SK-N-SH (cell line): Measurements from ENCODE around the gene SPATA19. TPM values are rescaled to one million over a fixed set of nuclear protein-coding genes. Genes with fewer than 3 reads are reported as not detected.

Source experiments
- CTCF ChIA-PET: fragments of 300-600, 350-600 bp; formaldehyde crosslinking; extraction: SDS; loops from one replicate; lab custom pipeline; 2021; lab: Yijun Ruan, JAX
- POLR2A ChIA-PET: fragments of 350-600 bp; sonication (Branson Sonifier 250); formaldehyde crosslinking; extraction: SDS; loops from one replicate; lab custom pipeline; 2020; ENCODE audit warnings: antibody characterized with exemption, inconsistent platforms; lab: Yijun Ruan, JAX
- DNase-seq: peaks from one replicate; pipeline ENCODE4 v3.0.0; 2012
- H2AFZ ChIP-seq: fragments of 200-600 bp; sonication (generic); 2 replicates; pipeline ENCODE4 v1.8.1; 2016; ENCODE audit warnings: antibody characterized with exemption, mild to moderate bottlenecking, low read depth
- H3F3A ChIP-seq: fragments of 200-600 bp; sonication (generic); replicated peaks from 2 replicates; pipeline ENCODE3; 2016; ENCODE audit warnings: antibody characterized with exemption, mild to moderate bottlenecking; ENCODE audit not compliant: insufficient read depth
- H3K27ac ChIP-seq, 2 experiments: fragments of 200-500 bp in 1 of 2; fragments of 200-600 bp in 1 of 2; sonication (Bioruptor generic) in 1 of 2; sonication (generic), shearing (Covaris generic) in 1 of 2; 2 replicates each; pipeline versions ENCODE4 v1.5.1 to v1.6.1; 2014 to 2016; ENCODE audit warnings: low read depth in 2 of 2, inconsistent platforms in 1 of 2, low read length in 1 of 2, mild to moderate bottlenecking in 1 of 2, mixed read lengths in 1 of 2
- H3K27me3 ChIP-seq: fragments of 200-600 bp; sonication (generic), shearing (Covaris generic); 2 replicates; pipeline ENCODE4 v1.6.1; 2016; ENCODE audit warnings: mixed run types; ENCODE audit not compliant: insufficient read depth
- H3K36me3 ChIP-seq, 2 experiments: fragments of 200-500 bp in 1 of 2; fragments of 200-600 bp in 1 of 2; sonication (Bioruptor generic) in 1 of 2; sonication (generic) in 1 of 2; replicated peaks in 1 of 2; 2 replicates each; pipeline versions ENCODE3 to v1.5.1; 2014 to 2016; ENCODE audit warnings: low read length in 1 of 2, mild to moderate bottlenecking in 1 of 2; ENCODE audit not compliant: insufficient read depth in 2 of 2, control insufficient read depth in 1 of 2
- H3K4me1 ChIP-seq, 2 experiments: fragments of 200-500 bp in 1 of 2; fragments of 200-600 bp in 1 of 2; sonication (Bioruptor generic) in 1 of 2; sonication (generic), shearing (Covaris generic) in 1 of 2; 2 replicates each; pipeline versions ENCODE4 v1.5.1 to v1.6.1; 2014 to 2016; ENCODE audit warnings: low read depth in 1 of 2, low read length in 1 of 2, mixed run types in 1 of 2; ENCODE audit not compliant: insufficient read depth in 2 of 2, control insufficient read depth in 1 of 2
- H3K4me2 ChIP-seq: fragments of 200-600 bp; sonication (generic), shearing (Covaris generic); 2 replicates; pipeline ENCODE4 v1.6.1; 2017; ENCODE audit warnings: mixed run types
- H3K4me3 ChIP-seq, 2 experiments: fragments of 200-500 bp in 1 of 2; fragments of 200-600 bp in 1 of 2; sonication (Bioruptor generic) in 1 of 2; sonication (generic), shearing (Covaris generic) in 1 of 2; 2 replicates each; pipeline versions ENCODE4 v1.5.1 to v1.8.1; 2014 to 2016; ENCODE audit warnings: low read depth in 2 of 2, inconsistent platforms in 1 of 2, low read length in 1 of 2, mild to moderate bottlenecking in 1 of 2, mixed read lengths in 1 of 2, moderate library complexity in 1 of 2
- H3K79me2 ChIP-seq: fragments of 200-600 bp; sonication (generic); 2 replicates; pipeline ENCODE4 v1.8.1; 2017; ENCODE audit warnings: mild to moderate bottlenecking; ENCODE audit not compliant: insufficient read depth
- H3K9ac ChIP-seq: fragments of 200-600 bp; sonication (generic); 2 replicates; pipeline ENCODE4 v1.6.1; 2017; ENCODE audit warnings: mixed run types
- H3K9me2 ChIP-seq: fragments of 200-600 bp; sonication (generic); 2 replicates; pipeline ENCODE4 v1.6.1; 2017; ENCODE audit warnings: mixed run types
- H3K9me3 ChIP-seq: fragments of 200-600 bp; sonication (generic); 2 replicates; pipeline ENCODE4 v1.6.1; 2017; ENCODE audit warnings: mixed run types, mild to moderate bottlenecking, moderate library complexity
- H4K20me1 ChIP-seq: fragments of 200-600 bp; sonication (generic); 2 replicates; pipeline ENCODE4 v1.6.1; 2017; ENCODE audit warnings: mild to moderate bottlenecking, mixed run types; ENCODE audit not compliant: insufficient read depth
- CTCF ChIP-seq: fragments of 200-600 bp; sonication (generic); IDR thresholded peaks from 2 replicates; pipeline ENCODE4 v1.6.1; 2017; ENCODE audit warnings: antibody characterized with exemption, mild to moderate bottlenecking, moderate library complexity
- ELF1 ChIP-seq: IDR thresholded peaks from 2 replicates; pipeline ENCODE4 v1.4.0; 2012
- EP300 ChIP-seq, 2 experiments: IDR thresholded peaks; 2 replicates each; pipeline versions ENCODE4 v1.4.0 to v1.6.1; 2012; ENCODE audit warnings: borderline replicate concordance in 1 of 2, low read depth in 1 of 2, low read length in 1 of 2
- EZH2phosphoT487 ChIP-seq: fragments of 200-600 bp; sonication (generic); IDR thresholded peaks from 2 replicates; pipeline ENCODE4 v1.6.1; 2017; ENCODE audit warnings: low read depth, mixed run types, mild to moderate bottlenecking, antibody characterized with exemption, moderate library complexity, borderline replicate concordance
- FOXJ3 ChIP-seq: sonication (generic); formaldehyde crosslinking; IDR thresholded peaks from 2 replicates; pipeline ENCODE4 v1.5.1; 2020; ENCODE audit warnings: mild to moderate bottlenecking, missing genetic modification reagents
- FOXM1 ChIP-seq: IDR thresholded peaks from 2 replicates; pipeline ENCODE4 v1.4.0; 2012; ENCODE audit warnings: low read depth, mild to moderate bottlenecking
- IRF3 ChIP-seq: fragments of 150-350 bp; IDR thresholded peaks from 2 replicates; pipeline ENCODE4 v1.6.1; 2016; ENCODE audit warnings: mild to moderate bottlenecking, low read depth, low read length
- JUND ChIP-seq: IDR thresholded peaks from 2 replicates; pipeline ENCODE4 v1.4.0; 2012
- PBX3 ChIP-seq: IDR thresholded peaks from 2 replicates; pipeline ENCODE4; 2012
- POLR2AphosphoS5 ChIP-seq: IDR thresholded peaks from 2 replicates; pipeline ENCODE4 v1.6.1; 2012; ENCODE audit warnings: low read depth, low read length
- RCOR1 ChIP-seq: fragments of 150-350 bp; IDR thresholded peaks from 2 replicates; pipeline ENCODE4 v1.6.1; 2017; ENCODE audit warnings: antibody characterized with exemption, low read length
- SMC3 ChIP-seq: IDR thresholded peaks from 2 replicates; pipeline ENCODE4 v1.6.1; 2012; ENCODE audit warnings: low read depth, low read length, improper control_type of control experiment
- TAF1 ChIP-seq: IDR thresholded peaks from 2 replicates; pipeline ENCODE4 v1.6.1; 2012; ENCODE audit warnings: low read depth, mild to moderate bottlenecking, low read length, moderate library complexity, borderline replicate concordance
- TCF12 ChIP-seq: IDR thresholded peaks from 2 replicates; pipeline ENCODE4 v1.4.0; 2012
- USF1 ChIP-seq: IDR thresholded peaks from 2 replicates; pipeline ENCODE4 v1.4.0; 2012; ENCODE audit warnings: low read depth, borderline replicate concordance
- ZBTB33 ChIP-seq: IDR thresholded peaks from 2 replicates; pipeline ENCODE4 v1.4.0; 2012; ENCODE audit warnings: low read depth, borderline replicate concordance
- WGBS: methylation state at CpG from one replicate; pipeline ENCODE4 v1.1.6; 2017; ENCODE audit warnings: low lambda C conversion rate; 5-methylcytosine and 5-hydroxymethylcytosine counted together
- polyA plus RNA-seq, 3 experiments: library from polyadenylated mRNA; depleted of rRNA; stranded (reverse); fragments of >200 nt; gene quantifications; 2 replicates each; pipeline ENCODE4 v1.2.3, GENCODE V29; 2012

SPATA19 gene
- polyA plus RNA-seq, 1 of the 3 experiments (the other 2 are of a cell fraction) = not detected

GRCh38 chr11:133810766-133811165 is 34.5 kb downstream of the SPATA19 start:
- Histone ChIP-seq H3K9me2 (no peaks in the 10 kb centered on the region), H3K9ac (no peak overlapping the region), H2AFZ (no peak overlapping the region), H3K4me3 (no peak overlapping the region), H3K79me2 (no peaks in the 10 kb centered on the region), H3K4me1 (peaks cover 0 to 3% of the 10 kb centered on the region in 2 experiments; a peak in 1 of 4 replicates), H3F3A (no peaks in the 10 kb centered on the region), H3K4me2 (no peak overlapping the region), H3K36me3 (no peaks in the 10 kb centered on the region), H3K27me3 (no peaks in the 10 kb centered on the region), H3K9me3 (no peaks in the 10 kb centered on the region), H4K20me1 (no peaks in the 10 kb centered on the region), H3K27ac (no peak overlapping the region)
- DNase-seq = no peak
- WGBS = 30% methylated on average over 7 of the region's 7 CpGs
- TF ChIP-seq JUND = no peak
- no peak for TF ChIP-seq ELF1
- TF ChIP-seq ZBTB33 = no peak
- no peak for TF ChIP-seq RCOR1
- TF ChIP-seq TCF12 = no peak
- no peak for TF ChIP-seq POLR2AphosphoS5
- TF ChIP-seq USF1 = no peak
- TF ChIP-seq FOXM1 = no peak
- no peak for TF ChIP-seq TAF1
- no peak for TF ChIP-seq EP300 (IDR thresholded peaks at IDR 0.05; ENCODE audit: borderline replicate concordance in 1 of 2, low read depth in 1 of 2, low read length in 1 of 2)
- ChIA-PET POLR2A (no interaction called here), CTCF (interaction anchor here (3.2 kb wide), 1 partner anchor 10 kb away, joined by 16 read pairs; no protein-coding TSS in a partner anchor)

- Histone ChIP-seq H3K36me3 (no peaks in the 10 kb centered on the region), H3K4me1 (peaks cover 0 to under 1% of the 10 kb centered on the region in 2 experiments; a peak in 1 of 4 replicates), H3K4me3 (no peak overlapping the region), H3K9me3 (no peaks in the 10 kb centered on the region), H3K79me2 (no peaks in the 10 kb centered on the region), H3K27me3 (no peaks in the 10 kb centered on the region), H4K20me1 (no peaks in the 10 kb centered on the region), H3K27ac (no peak overlapping the region), H3K9ac (no peak overlapping the region), H2AFZ (no peak overlapping the region), H3K9me2 (no peaks in the 10 kb centered on the region), H3K4me2 (no peak overlapping the region), H3F3A (no peaks in the 10 kb centered on the region)
- CTCF ChIA-PET = interaction anchor here (1.1 to 3.2 kb wide), 4 partner anchors 11 to 97 kb away, joined by 3 to 16 read pairs (median 7); no protein-coding TSS in a partner anchor
- no peak for DNase-seq
- 41% methylated on average over 23 of the region's 23 CpGs for WGBS
- POLR2A ChIA-PET = no interaction called here
- TF ChIP-seq EZH2phosphoT487 = no peak
- no peak for TF ChIP-seq IRF3
- no peak for TF ChIP-seq SMC3
- no peak for TF ChIP-seq CTCF
- no peak for TF ChIP-seq FOXJ3 (CRISPR knock-in tag)
- TF ChIP-seq ELF1 = no peak
- no peak for TF ChIP-seq PBX3
Measured at GRCh38 chr11:133809569-133810491, 35.5 kb downstream of the SPATA19 start.
